SK-N-MC (cell line): ENCODE measurements around the gene TMEM184B.

Experiments used
- EZH2 ChIP-seq: fragments of 200-600 bp; sonication (generic); IDR thresholded peaks from one replicate; pipeline ENCODE4 v1.6.1; 2017; ENCODE audit warnings: antibody characterized with exemption
- FOXP2 ChIP-seq: optimal IDR thresholded peaks from 2 replicates; pipeline ENCODE3; 2011; ENCODE audit warnings: mild to moderate bottlenecking, moderate library complexity; ENCODE audit not compliant: insufficient read depth; ENCODE audit errors: extremely low read length, control extremely low read depth
- POLR2AphosphoS5 ChIP-seq: IDR thresholded peaks from 2 replicates; pipeline ENCODE4 v1.6.1; 2012; ENCODE audit warnings: mild to moderate bottlenecking, low read depth, low read length, borderline replicate concordance

DNA sequence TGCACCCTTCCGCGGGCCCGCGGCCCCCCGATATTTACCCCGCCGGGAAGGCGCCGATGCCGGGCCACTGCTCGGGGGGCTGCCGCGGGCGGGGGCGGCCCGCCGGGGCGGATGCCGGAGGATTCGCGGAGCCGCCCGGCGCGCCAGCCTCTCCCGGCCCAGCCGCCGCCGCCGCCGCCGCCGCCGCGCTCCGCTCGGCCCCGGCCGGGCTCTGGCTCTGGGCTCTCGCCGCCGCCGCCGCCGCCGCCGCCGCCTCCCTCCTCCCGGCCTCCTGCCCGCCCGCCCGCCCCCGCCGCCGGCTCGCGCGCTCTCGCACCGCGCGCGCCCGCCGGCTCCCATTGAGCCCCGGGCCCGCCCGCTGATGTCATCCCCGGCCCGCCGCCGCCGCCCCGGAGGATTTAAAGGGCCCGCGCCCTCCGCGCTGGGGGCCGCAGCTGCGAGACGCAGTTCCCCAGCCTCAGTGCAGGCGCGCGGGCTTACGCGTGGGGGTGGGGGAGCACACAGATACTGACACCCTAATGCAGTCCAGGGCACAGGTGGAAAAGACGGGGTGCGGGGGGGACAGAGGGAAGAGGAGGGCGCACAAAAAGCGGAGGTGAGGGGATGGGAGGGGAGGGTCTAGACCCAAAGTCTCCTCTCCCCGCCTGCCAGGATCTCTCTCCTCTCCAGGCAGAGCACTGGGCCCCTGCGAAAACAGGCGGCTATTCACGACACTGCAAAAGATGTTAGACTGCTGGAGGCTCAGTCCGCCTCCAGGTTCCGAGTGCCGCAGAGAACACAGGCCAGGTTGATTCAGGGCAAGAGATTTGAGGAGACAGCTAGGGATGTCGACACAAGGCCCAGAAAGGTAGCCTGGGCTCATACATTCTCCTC is 44.5 kb upstream of the TMEM184B start, which contains the start of gene CSNK1E:
- TF ChIP-seq POLR2AphosphoS5 (no peak; the same call in 1 of the 2 replicates), EZH2 (no peak), FOXP2 (no peak)
